ENCODE results near the gene LOXL3. TPM values are rescaled to one million over a fixed set of nuclear protein-coding genes. Genes with fewer than 3 reads are reported as not detected.

Gene LOXL3
- total RNA-seq, 1 donor from 2014 or later, result 2.3 TPM

- H3K27ac Mint-ChIP-seq, result no peak overlapping the region
- ChIA-PET CTCF (no interaction called here), POLR2A (interaction anchor here (0.9 to 1.6 kb wide), 2 partner anchors 20 to 27 kb away, joined by 3 to 5 read pairs; partner anchors contain the start of genes AUP1 and HTRA2)
- no peak for TF ChIP-seq CTCF (IDR thresholded peaks at IDR 0.05)
- peaks cover 16% of the 10 kb centered on the region for H3K36me3 Mint-ChIP-seq (ENCODE audit: low read depth)
- peaks cover 25% of the 10 kb centered on the region for H3K4me1 Mint-ChIP-seq
- DNase-seq, result no peak
- no peaks in the 10 kb centered on the region for H3K27me3 Mint-ChIP-seq
- intact Hi-C loops (cut with micrococcal nuclease), result no loop called here
- H3K9me3 Mint-ChIP-seq, result no peaks in the 10 kb centered on the region
- ATAC-seq (ENCODE audit: low read depth), result no peak
- peak overlapping the region; percentile 97 for H3K4me3 Mint-ChIP-seq
Measured at GRCh38 chr2:74556831-74557370, 3.2 kb upstream of the LOXL3 start.

GRCh38 chr2:74556159-74556558 lies 2.4 kb upstream of the LOXL3 start:
- Mint-ChIP-seq H3K4me1 (peaks cover 26% of the 10 kb centered on the region), H3K27ac (peak overlapping the region; percentile 35), H3K36me3 (ENCODE audit: low read depth) (peaks cover 16% of the 10 kb centered on the region), H3K4me3 (peak overlapping the region; percentile 97), H3K27me3 (no peaks in the 10 kb centered on the region), H3K9me3 (no peaks in the 10 kb centered on the region)
- CTCF ChIA-PET, result no interaction called here
- no peak for TF ChIP-seq CTCF (IDR thresholded peaks at IDR 0.05)
- DNase-seq, result no peak
- no peak for ATAC-seq (ENCODE audit: low read depth)
- POLR2A ChIA-PET, result interaction anchor here (0.8 to 1.6 kb wide), 7 partner anchors 15 to 135 kb away, joined by 3 to 6 read pairs (median 4); partner anchors contain the start of genes C2orf81, LBX2, PCGF1 and WDR54
- intact Hi-C loops (cut with micrococcal nuclease), result no loop called here

- Mint-ChIP-seq H3K27ac (peak overlapping the region; percentile 90), H3K27me3 (no peaks in the 10 kb centered on the region), H3K4me3 (peak overlapping the region; percentile 97), H3K4me1 (peaks cover 26% of the 10 kb centered on the region), H3K9me3 (no peaks in the 10 kb centered on the region), H3K36me3 (ENCODE audit: low read depth) (peaks cover 16% of the 10 kb centered on the region)
- no peak for DNase-seq
- ChIA-PET CTCF (interaction anchor here (1.3 kb wide), 1 partner anchor 32 kb away, joined by 6 read pairs; no protein-coding TSS in a partner anchor), POLR2A (interaction anchor here (0.5 to 1.6 kb wide), 12 partner anchors 15 to 134 kb away, joined by 3 to 6 read pairs (median 4); partner anchors contain the start of genes C2orf81, LBX2, PCGF1 and WBP1)
- intact Hi-C loops (cut with micrococcal nuclease), result loop anchor here (1.0 to 2.0 kb wide), 2 partner anchors 16 to 31 kb away; no protein-coding TSS in a partner anchor
- no peak for ATAC-seq (ENCODE audit: low read depth)
- TF ChIP-seq CTCF (IDR thresholded peaks at IDR 0.05), result no peak
Measured at GRCh38 chr2:74555610-74556103, 1.9 kb upstream of the LOXL3 start.

- no peak for TF ChIP-seq CTCF (IDR thresholded peaks at IDR 0.05)
- Mint-ChIP-seq H3K27ac (peak overlapping the region; percentile 90), H3K27me3 (peaks cover 3% of the 10 kb centered on the region), H3K9me3 (no peaks in the 10 kb centered on the region), H3K36me3 (ENCODE audit: low read depth) (peaks cover 16% of the 10 kb centered on the region), H3K4me3 (peak overlapping the region; percentile 97), H3K4me1 (peaks cover 26% of the 10 kb centered on the region)
- DNase-seq (peak; percentile 50), ATAC-seq (ENCODE audit: low read depth) (peak; percentile 63)
- intact Hi-C loops (cut with micrococcal nuclease), result loop anchor here (1.0 to 2.0 kb wide), 5 partner anchors 16 to 72 kb away; partner anchors contain the start of genes AUP1, HTRA2, PCGF1 and TTC31
- ChIA-PET CTCF (interaction anchor here (1.3 kb wide), 1 partner anchor 33 kb away, joined by 6 read pairs; no protein-coding TSS in a partner anchor), POLR2A (interaction anchor here (0.5 to 2.3 kb wide), 14 partner anchors 16 to 134 kb away, joined by 3 to 8 read pairs (median 4); partner anchors contain the start of genes AUP1, C2orf81, HTRA2 and LBX2)
Measured at GRCh38 chr2:74554820-74555531, 1.2 kb upstream of the LOXL3 start.

Data from activated B cell treated with CpG ODN at 0.5 μM for 24 hours (primary cell).